Mesothelial cell of epicardium (in vitro differentiated cells): Measurements from ENCODE around the gene CYP11A1. TPM values are rescaled to one million over a fixed set of nuclear protein-coding genes. Genes with fewer than 3 reads are reported as not detected.

Experiments
- DNase-seq, 2 experiments: peaks; one replicate each; pipeline ENCODE4 v3.0.0; 2021; ENCODE audit warnings: low spot score in 2 of 2; ENCODE audit not compliant: unreplicated experiment in 2 of 2
- H3K27ac Mint-ChIP-seq: 2 replicates; pipeline ENCODE4 v1.8.0; 2021; ENCODE audit warnings: mixed read lengths
- H3K27me3 Mint-ChIP-seq: 2 replicates; pipeline ENCODE4 v1.8.0; 2021; ENCODE audit warnings: low read depth, mixed read lengths
- H3K36me3 Mint-ChIP-seq: 2 replicates; pipeline ENCODE4 v1.8.0; 2021; ENCODE audit warnings: mixed read lengths
- H3K4me1 Mint-ChIP-seq: 2 replicates; pipeline ENCODE4 v1.8.0; 2021; ENCODE audit warnings: mixed read lengths
- H3K4me3 Mint-ChIP-seq: 2 replicates; pipeline ENCODE4 v1.8.0; 2021; ENCODE audit warnings: mild to moderate bottlenecking, moderate library complexity, mixed read lengths
- H3K9me3 Mint-ChIP-seq: 2 replicates; pipeline ENCODE4 v1.8.0; 2021; ENCODE audit warnings: mixed read lengths
- CTCF ChIP-seq: fragments of 200-600 bp; sonication (generic); IDR thresholded peaks from one replicate; pipeline ENCODE4 v1.5.0; 2021; ENCODE audit warnings: antibody characterized with exemption; ENCODE audit not compliant: unreplicated experiment
- total RNA-seq: library from RNA; stranded (reverse); gene quantifications from 3 replicates; pipeline ENCODE4 v1.2.1, GENCODE V29; 2021

Gene CYP11A1
- total RNA-seq, 1 donor from 2014 or later: 7.0 TPM

GRCh38 chr15:74399511-74400312, 32.3 kb upstream of the CYP11A1 start:
- H3K36me3 Mint-ChIP-seq: no peaks in the 10 kb centered on the region
- no peak for TF ChIP-seq CTCF
- DNase-seq: no peak
- no peak overlapping the region for H3K4me3 Mint-ChIP-seq
- no peaks in the 10 kb centered on the region for H3K27me3 Mint-ChIP-seq
- no peaks in the 10 kb centered on the region for H3K9me3 Mint-ChIP-seq
- H3K4me1 Mint-ChIP-seq: peaks cover 15% of the 10 kb centered on the region
- H3K27ac Mint-ChIP-seq: no peak overlapping the region

- peaks cover 12% of the 10 kb centered on the region for H3K4me1 Mint-ChIP-seq
- DNase-seq: no peak
- no peak for TF ChIP-seq CTCF
- no peaks in the 10 kb centered on the region for H3K36me3 Mint-ChIP-seq
- no peaks in the 10 kb centered on the region for H3K27me3 Mint-ChIP-seq
- no peak overlapping the region for H3K27ac Mint-ChIP-seq
- H3K4me3 Mint-ChIP-seq: no peak overlapping the region
- no peaks in the 10 kb centered on the region for H3K9me3 Mint-ChIP-seq
Observed at GRCh38 chr15:74399100-74399499, 31.7 kb upstream of the CYP11A1 start.

- H3K27ac Mint-ChIP-seq: no peak overlapping the region
- no peak for DNase-seq
- no peak for TF ChIP-seq CTCF
- H3K4me3 Mint-ChIP-seq: no peak overlapping the region
- peaks cover 8% of the 10 kb centered on the region for H3K4me1 Mint-ChIP-seq
- H3K9me3 Mint-ChIP-seq: no peaks in the 10 kb centered on the region
- H3K36me3 Mint-ChIP-seq: no peaks in the 10 kb centered on the region
- no peaks in the 10 kb centered on the region for H3K27me3 Mint-ChIP-seq
Observed at GRCh38 chr15:74398183-74398582, 30.7 kb upstream of the CYP11A1 start.

GRCh38 chr15:74397239-74398068, 30.0 kb upstream of the CYP11A1 start:
- no peaks in the 10 kb centered on the region for H3K27me3 Mint-ChIP-seq
- no peak overlapping the region for H3K27ac Mint-ChIP-seq
- no peaks in the 10 kb centered on the region for H3K9me3 Mint-ChIP-seq
- peaks cover 15% of the 10 kb centered on the region for H3K4me1 Mint-ChIP-seq
- no peak for DNase-seq
- H3K36me3 Mint-ChIP-seq: no peaks in the 10 kb centered on the region
- no peak for TF ChIP-seq CTCF
- no peak overlapping the region for H3K4me3 Mint-ChIP-seq

GRCh38 chr15:74396445-74397238, 29.2 kb upstream of the CYP11A1 start:
- no peak overlapping the region for H3K4me3 Mint-ChIP-seq
- no peaks in the 10 kb centered on the region for H3K27me3 Mint-ChIP-seq
- no peak for DNase-seq
- H3K4me1 Mint-ChIP-seq: peaks cover 23% of the 10 kb centered on the region
- no peak for TF ChIP-seq CTCF
- no peaks in the 10 kb centered on the region for H3K36me3 Mint-ChIP-seq
- no peaks in the 10 kb centered on the region for H3K9me3 Mint-ChIP-seq
- H3K27ac Mint-ChIP-seq: no peak overlapping the region
